Fibroblast of skin of scalp (primary cell): ENCODE measurements around the gene PRMT1.
A peak's percentile ranks its signal among the peaks of the same experiment; 100 is the strongest.

ENCODE experiments used
- DNase-seq: peaks from one replicate; pipeline ENCODE4 v3.0.0-alpha.2; 2013

The PRMT1 gene

DNA sequence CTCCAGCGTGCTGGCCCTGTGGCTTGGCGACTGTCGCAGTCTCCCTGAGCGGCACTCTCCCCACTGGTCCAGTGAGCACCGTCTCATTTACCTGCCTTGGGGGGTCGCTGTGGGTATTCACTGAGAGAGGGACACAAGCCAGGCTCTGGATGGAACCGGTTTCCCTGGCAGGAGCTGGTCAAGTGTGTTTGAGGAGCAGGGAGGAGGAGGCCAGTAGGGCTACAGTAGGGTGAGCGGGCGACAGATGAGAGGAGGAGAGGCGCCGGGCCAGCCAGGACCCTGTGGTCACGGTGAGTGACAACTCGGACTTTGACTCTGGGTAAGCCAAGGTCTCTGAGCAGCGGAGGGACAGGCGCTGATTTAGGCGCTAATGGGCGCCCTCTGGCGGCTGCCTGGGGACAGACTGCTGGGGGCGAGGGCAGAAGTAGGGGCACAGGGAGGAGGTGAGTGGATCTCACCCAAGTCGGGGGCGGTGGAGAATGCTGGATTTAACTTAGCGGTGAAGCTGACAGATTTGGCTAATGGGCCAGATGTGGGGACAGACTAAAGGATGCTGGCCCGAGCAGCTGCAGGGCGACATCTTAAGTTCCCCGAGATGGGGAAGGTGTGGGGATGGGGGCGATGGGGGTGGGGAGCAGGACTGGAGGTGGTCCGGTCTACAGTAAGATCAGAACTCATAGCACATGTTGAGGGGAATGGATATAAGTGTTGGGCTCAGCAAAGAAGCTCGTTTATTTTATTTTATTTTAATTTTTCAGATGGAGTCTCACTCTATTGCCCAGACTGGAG is 4.7 kb upstream of the PRMT1 start:
- DNase-seq = peak; percentile 60

DNA sequence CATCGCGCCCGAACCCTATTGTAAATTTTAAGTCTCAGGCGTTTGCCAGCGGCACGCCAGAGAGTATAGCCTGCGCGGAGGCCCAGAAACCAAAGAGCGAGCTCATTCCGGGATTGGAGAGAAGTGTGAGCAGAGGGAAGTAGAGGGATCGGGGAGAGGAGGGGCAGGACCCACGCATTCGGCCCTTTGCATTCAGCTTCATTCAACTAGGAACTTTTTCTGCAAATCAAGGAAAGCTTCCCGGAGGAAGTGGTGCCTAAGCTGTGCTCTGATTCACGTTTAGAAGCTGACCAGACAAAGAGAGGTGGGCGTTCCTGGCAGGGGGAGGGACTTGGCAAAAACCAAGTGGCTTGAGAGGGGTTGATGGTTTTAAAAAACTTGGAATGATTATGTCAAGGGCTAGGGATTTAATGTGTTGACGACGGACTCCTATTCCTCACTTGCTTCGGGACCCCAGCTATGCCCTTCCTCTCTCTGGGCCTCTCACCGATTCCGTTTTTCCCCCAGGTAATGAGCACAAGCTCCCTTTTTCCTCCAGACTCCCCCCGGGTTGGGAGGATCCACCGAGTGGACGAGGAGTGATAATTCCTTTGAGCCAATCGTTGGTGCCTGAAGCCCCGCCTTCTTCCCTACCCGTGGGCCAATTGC is 811 bp upstream of the PRMT1 start:
- DNase-seq = peak; percentile 93

DNA sequence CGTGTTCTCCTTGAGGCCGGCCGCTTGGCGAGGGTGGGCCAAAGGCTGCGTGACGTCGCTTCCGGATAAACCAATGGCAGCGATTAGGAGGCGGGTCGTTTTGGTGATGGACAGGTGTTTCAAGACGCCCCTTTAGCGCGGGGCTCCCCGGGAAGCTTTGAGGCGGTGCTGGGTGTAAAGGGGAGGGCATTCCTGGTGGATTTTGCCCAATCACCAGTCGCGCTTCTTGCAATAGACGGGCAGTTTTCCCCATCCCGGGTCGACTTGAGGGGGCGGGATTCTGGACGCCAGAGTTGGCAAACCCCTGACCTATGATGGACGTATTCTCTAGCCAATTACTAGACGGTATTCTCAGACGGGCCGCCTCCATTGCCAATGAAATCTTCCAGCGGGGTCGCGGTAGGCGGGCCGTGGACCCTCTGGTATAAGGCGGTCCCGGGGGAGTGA is 264 bp upstream of the PRMT1 start:
- DNase-seq = peak; percentile 100

DNA sequence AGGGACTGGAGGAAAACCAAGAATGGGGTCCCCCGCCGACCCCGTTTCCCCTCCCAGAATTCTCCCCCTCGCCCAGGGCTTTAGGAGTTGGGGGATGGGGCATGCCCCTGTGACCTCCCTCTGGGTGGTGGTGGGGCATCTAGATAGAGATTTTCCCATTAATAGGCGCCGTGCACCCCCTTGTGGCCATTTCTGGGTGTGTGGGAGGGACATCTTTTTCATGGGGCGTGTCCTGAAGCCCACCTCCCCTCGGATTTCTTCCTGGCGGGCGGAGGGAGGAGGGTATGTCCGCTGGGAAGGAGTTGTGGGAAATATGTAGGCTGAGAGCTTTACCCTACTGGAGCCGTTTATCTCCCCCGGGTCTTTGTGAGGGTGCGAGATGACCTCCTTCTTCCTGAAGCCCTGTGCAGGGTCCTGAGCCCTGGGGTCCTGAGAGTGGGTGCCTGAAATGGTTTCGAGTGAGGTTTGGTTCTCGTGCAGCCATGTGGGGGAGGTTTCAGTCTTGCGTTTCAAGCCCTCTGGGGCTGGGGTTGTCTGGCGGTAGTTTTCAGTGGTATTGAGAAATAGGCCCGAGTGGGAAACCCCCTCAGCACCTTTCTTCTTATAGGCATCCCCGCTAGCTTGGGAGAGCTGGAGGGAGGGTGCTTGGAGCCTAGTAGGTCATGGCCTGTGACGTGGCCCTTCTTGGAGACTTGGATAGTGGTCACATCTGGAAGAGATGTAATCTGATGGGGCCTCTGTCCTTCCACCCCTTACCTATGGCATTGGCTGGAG is 1.0 kb downstream of the PRMT1 start:
- DNase-seq = peak; percentile 76

DNA sequence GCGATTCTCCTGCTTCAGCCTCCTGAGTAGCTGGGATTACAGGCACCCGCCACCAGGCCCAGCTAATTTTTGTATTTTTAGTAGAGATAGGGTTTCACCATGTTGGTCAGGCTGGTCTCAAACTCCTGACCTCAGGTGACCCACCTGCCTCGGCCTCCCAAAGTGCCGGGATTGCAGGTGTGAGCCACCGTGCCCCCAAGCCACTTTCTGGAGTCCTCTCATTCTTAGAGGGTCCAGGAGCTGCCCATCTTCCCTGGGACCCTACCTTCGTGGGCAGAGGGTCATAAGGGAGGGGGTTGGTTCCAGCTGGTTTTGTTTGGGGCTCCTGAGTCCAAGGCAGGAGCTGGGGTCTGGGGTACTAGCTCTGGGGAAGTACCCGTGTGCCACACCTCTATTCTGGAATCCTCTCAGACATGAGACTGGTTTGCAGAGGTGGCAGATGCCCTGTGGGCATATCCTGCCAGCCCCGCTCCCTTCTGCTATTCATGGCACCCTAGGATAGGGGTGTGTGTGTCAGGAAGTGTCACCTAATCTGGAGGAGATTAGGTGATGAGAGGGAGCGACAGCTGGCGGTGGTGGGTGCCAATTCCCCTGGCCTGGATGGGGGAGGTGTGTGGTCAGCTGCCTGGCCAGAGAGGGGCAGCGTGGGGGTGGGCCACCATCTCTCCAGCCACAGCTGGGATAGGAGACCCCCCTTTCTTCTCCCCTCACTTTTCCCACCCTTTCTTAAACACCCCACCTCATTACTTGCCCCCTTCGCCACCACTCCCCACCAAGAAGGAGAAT is 2.1 kb downstream of the PRMT1 start:
- DNase-seq = no peak

DNA sequence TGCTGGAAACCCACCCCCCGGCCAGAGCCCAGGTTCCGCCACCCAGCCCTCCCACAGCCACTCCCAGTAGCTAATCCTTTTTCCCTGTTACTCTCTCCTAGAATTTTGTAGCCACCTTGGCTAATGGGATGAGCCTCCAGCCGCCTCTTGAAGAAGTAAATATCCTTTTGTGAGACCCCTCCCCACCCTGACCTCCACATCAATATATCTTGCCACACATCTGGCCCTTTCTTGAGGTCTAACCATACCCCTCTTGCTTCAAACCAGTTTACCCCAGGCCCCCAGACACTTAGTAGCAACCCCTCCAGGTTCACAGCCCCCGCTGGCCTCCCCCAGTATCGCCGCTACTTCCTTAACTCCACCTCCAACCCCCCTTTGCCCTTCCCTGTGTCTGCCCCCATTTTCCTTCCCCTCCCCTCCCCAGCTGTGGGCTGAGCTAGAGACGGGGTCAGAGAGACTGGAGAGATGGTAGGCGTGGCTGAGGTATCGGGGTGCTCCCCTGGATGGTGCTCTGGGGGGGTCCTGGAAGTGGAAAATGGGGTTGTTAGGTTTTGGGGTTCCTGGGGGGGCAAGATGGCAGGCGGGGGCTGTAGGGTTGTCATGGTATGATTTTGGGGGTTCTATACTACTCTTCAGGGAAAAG is 2.8 kb downstream of the PRMT1 start:
- no peak for DNase-seq

DNA sequence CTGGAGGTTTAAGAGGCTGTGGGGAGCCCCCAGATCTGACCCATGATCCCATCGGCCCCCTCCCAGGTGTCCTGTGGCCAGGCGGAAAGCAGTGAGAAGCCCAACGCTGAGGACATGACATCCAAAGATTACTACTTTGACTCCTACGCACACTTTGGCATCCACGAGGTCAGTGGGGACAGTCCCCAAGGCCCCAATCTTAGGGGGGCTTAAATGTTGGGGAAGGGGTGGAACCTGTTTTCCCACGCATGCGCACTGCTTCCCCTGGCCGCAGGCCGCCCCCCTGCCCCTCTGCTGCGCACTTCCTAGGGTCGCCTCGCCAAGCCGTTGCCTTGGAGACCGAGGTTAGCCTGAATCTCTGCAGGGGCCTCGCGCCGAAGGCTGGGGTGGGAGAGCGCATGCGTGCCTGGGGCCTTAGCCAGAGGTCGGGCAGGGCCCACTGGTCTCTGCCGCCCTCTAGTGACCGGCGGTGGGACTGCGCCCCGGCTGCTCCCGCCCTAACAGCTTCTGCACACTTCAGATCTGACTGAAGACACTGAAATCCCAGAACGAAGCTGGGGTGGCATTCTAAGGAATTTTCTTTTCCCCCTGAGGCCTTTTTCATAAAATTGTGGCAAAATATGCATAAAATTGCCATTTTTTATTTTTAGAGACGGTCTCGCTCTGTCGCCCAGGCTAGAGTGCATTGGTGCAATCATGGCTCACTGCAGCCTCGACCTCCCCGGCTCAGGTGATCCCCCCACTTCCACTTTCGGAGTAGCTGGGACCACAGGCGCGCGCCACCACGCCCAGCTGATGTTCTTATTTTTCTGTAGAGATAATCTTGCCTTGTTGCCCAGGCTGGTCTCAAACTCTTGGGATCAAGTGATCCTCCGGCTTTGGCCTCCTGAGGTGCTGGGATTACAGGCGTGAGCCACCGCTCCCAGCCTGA is 3.6 kb downstream of the PRMT1 start:
- DNase-seq = peak; percentile 83

DNA sequence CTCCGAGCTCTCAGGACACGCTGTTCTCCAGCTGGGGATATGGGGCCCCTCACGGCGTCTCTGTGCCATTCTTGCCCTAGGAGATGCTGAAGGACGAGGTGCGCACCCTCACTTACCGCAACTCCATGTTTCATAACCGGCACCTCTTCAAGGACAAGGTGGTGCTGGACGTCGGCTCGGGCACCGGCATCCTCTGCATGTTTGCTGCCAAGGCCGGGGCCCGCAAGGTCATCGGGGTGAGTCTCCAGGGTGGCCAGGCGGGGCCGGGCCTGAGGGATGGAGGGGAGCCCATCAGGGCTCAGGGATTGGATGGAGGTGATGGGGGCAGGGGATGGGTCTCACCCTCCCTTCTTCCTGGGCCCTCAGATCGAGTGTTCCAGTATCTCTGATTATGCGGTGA is 4.8 kb downstream of the PRMT1 start:
- DNase-seq = no peak

DNA sequence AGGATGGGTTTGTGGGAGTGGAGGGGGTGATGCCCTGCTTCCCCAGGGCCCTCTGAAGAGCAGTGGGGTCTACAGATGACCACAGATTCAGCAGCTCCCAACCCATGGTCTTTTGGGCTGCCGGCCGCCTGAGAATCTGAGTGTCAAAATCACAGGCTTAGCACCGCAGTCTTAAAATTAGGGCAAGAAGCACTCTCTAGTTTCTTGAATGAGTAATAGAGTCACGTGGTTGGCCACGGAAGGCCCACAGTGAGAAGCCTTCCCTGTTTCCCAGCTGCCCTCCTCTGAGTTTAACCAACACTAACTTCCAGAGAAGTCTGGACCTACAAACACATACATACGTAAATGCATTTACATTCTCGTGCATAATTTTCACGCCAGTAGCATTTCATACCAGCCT is 5.2 kb downstream of the PRMT1 start:
- DNase-seq = no peak

DNA sequence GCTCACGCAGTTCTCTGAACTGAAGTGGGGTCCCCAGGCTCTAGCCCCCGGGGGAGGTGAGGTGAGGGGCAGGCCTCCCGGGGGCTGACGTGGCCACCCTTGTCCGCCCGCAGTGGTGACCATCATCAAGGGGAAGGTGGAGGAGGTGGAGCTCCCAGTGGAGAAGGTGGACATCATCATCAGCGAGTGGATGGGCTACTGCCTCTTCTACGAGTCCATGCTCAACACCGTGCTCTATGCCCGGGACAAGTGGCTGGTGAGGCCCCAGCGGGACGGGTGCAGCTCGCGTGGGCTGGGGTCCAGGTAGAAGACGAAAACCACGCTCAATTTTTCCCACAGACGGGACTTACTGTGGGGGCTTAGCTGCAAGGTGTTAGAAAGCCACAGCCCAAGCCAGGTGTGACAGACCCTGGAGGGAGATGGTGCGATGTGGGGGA is 6.8 kb downstream of the PRMT1 start:
- no peak for DNase-seq

DNA sequence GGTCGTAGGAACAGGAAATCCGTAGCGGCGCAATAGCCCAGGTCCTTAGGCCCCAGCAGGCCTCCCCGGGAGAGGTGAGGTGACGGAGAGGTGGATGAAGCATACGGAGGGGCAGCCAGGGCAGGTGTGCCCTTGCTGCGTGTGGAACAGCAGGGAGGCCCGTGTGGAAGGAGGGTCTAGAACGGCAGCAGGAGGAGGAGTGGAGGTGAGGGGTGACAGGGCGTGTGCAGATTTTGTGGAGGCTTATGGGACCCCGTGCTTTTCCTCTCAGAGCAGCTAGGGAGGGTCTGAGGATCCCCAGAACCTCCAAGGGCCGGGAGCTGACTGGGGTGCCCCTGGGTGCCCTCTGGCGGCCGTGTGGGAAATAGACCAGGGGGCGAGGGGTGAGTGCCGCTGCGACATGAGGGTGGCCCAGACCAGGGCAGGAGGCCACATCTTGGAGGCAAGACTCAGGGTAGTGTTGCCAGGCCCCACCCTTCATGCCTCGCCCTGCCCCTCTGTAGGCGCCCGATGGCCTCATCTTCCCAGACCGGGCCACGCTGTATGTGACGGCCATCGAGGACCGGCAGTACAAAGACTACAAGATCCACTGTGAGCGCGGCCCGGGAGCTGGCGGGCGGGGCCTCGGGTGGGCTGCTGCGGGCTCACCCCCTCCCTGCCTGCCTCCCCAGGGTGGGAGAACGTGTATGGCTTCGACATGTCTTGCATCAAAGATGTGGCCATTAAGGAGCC is 7.3 kb downstream of the PRMT1 start:
- DNase-seq = no peak

DNA sequence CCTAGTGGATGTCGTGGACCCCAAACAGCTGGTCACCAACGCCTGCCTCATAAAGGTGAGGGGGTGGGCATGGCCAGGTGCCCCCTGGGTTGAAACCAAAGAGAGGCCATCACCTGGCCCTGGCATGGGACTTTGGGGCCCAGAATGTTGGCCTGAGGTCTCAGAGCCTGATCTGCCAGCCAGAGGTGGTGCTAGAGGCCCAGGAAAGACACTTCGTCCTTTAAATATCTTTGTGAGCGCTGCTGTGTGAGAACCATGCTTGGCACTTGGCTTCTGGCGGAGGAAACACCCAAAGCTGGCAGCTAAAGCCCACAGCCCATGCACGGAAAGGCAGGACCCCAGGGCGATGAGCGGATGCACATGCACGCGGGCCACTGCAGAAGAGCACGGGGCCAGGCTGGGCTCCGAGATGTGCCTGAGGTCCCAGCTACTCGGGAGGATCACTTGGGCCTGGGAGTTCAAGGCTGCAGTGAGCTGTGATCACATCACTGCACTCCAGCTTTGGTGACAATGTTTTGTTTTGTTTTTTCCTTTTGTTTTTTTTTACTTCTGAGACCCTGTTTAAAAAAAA is 8.0 kb downstream of the PRMT1 start:
- no peak for DNase-seq

DNA sequence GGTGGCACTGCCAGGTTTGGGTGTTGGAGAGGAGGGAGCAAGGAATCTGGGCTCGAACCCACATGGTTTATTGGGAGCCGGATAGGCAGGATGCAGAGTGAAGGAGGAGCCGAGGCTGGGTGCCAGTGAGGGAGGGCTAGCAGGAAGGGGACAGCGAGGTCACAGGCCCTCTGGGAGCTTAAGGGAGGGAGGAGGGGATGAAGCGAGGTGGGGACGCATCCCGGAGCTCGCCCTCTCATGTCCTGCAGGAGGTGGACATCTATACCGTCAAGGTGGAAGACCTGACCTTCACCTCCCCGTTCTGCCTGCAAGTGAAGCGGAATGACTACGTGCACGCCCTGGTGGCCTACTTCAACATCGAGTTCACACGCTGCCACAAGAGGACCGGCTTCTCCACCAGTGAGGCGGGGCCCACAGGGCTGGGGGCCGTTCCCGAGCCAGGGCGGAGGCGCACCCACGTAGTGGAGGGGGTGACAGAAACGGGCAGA is 8.8 kb downstream of the PRMT1 start:
- no peak for DNase-seq

DNA sequence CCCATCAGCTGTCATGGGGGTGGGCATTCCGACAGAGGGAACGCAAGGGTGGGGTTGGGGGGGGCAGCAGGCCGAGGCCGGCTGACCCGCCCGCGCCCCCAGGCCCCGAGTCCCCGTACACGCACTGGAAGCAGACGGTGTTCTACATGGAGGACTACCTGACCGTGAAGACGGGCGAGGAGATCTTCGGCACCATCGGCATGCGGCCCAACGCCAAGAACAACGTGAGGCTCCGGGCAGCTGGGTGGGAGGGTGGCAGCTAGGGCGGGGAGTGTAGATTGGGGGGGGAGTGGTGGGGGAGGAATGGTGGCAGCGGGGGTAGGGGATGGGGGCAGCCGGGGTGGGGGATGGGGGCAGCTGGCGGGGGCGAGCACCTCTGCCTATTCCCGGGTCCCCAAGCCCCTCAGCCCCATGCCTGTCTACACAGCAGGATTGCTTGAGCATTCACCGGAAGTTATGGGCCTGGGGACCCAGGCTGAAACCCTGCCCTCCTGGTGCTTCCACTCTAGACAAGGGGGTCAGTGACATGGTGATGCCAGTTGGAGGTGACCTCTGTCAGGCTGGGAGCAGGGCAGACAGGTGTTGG is 9.5 kb downstream of the PRMT1 start:
- no peak for DNase-seq

DNA sequence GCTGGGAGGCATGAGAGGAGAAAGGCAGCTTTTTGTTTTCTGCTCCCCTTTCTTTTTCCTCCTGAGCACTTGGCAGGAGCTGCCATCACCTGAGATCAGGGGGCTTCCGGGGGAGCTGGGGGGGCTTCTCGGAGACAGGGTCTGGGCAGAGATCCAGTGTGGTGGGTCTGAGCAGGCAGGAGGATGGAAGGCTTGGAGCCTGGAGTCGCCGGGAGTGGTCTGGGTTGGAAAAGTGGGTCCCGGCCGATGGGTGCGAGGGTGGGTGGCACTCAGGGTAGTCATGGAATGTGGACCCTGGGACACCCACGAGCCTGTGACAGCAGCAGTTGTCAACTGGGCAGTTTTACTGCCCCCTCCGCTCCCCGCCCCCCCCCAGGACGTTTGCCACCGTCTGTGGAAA is 10.1 kb downstream of the PRMT1 start:
- DNase-seq = no peak

DNA sequence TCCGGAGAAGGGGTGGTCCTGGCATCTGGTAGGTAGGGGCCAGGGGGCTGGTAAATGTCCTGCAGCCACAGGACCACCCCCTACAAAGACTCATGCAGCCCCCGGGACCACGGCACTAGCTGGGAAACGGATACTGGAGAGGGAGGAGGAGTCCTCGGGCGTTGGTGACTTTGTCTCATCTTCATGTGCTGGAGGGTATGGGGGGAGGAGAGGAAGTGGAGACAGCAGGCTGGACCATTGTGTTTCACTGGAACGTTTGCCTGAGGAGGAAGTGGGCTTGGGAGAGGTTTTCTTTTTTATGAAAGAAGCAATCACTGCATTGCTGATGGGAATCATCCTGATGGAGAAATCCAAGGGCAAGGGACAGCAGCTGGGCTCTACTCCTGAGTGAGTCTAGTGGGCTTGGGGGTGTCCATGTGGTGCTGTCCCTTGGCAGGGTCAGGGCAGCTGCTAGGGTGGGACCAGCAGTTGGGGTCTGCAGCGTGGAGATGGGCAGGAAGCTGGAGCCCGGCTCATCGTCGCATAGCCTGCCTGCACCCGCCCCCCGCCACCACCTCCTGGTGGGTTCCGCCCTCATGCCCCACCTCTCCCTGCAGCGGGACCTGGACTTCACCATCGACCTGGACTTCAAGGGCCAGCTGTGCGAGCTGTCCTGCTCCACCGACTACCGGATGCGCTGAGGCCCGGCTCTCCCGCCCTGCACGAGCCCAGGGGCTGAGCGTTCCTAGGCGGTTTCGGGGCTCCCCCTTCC is 10.7 kb downstream of the PRMT1 start:
- no peak for DNase-seq

DNA sequence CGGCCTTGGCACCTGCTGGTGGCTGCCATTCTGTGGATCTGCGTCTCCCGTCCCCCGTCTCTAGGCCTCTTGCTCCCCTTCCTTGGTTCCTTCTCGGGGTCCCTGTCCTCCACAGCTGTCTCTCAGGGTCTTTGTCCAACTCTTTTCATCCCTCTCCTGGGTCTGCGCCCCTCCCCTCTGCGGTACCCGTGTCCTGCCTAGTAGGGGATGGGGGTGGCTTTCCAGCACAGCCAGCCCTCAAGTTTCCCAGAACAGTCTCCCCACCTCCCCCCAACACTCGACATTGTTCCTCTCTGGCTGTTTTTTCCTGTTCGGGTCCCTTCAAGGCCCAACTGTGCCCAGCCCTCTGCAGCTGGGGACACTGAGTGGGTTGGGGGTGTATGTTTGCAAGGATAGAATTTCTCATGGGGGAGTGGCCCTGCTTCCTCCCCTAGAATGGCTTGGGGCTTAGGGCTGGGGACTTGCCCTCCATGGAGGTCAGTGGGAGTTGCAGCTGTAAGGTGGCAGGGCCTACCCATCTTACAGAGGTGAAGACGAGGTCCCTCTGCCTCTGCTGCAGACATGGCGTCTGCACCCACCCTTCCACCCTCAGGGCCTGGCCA is 11.6 kb downstream of the PRMT1 start:
- no peak for DNase-seq
